Adrenal gland (tissue), 5 donors: ENCODE data around the gene SYNM.
"Not testable (repeated sequence)": the region's sequence is repeated elsewhere in the genome, so short reads cannot be mapped to it uniquely, and the experiment has no call there.

Source experiments
- CTCF ChIP-seq, 6 experiments: fragments of 450-650 bp in 4 of 6; fragments of 200-600 bp in 2 of 6; sonication (generic) in 1 of 6; IDR thresholded peaks; 1 replicate in 5 of 6; 2 replicates in 1 of 6; pipeline versions ENCODE4 v1.5.1 to v1.8.0; 2016 to 2021; ENCODE audit warnings: antibody characterized with exemption in 6 of 6, mild to moderate bottlenecking in 2 of 6, moderate library complexity in 1 of 6
- POLR2A ChIP-seq, 2 donors: fragments of 450-650 bp; IDR thresholded peaks; one replicate each; pipeline ENCODE4 v1.6.1; 2017; ENCODE audit warnings: antibody characterized with exemption in 2 of 2, mild to moderate bottlenecking in 2 of 2, moderate library complexity in 1 of 2
- donor health status: DM: no; HTN: no; CAD: no.

- not testable (repeated sequence) for TF ChIP-seq CTCF, POLR2A (IDR thresholded peaks at IDR 0.05)
Measured at GRCh38 chr15:99111641-99112040, 6.8 kb downstream of the SYNM start.
